Nephron (organoid): ENCODE measurements around the gene CPD.

Source experiments
- H3K27ac Mint-ChIP-seq, 3 experiments: 2 replicates each; pipeline ENCODE4 v1.8.0; 2020; ENCODE audit warnings: mixed read lengths in 3 of 3, mild to moderate bottlenecking in 2 of 3, moderate library complexity in 1 of 3
- H3K27me3 Mint-ChIP-seq: 2 replicates; pipeline ENCODE4 v1.8.0; 2021; ENCODE audit warnings: low read depth, mild to moderate bottlenecking, moderate library complexity, mixed read lengths
- H3K36me3 Mint-ChIP-seq: 2 replicates; pipeline ENCODE4 v1.8.0; 2020; ENCODE audit warnings: low read depth, mixed read lengths
- H3K4me1 Mint-ChIP-seq: 2 replicates; pipeline ENCODE4 v1.8.0; 2020; ENCODE audit warnings: mixed read lengths
- H3K4me3 Mint-ChIP-seq, 3 experiments: 2 replicates each; pipeline ENCODE4 v1.8.0; 2020; ENCODE audit warnings: mild to moderate bottlenecking in 3 of 3, mixed read lengths in 3 of 3, moderate library complexity in 2 of 3
- H3K9me3 Mint-ChIP-seq: 2 replicates; pipeline ENCODE4 v1.8.0; 2020; ENCODE audit warnings: mixed read lengths
- TF ChIP-seq, protein P1 (sequence below), 3 experiments: fragments of 200-600 bp; sonication (generic); IDR thresholded peaks; one replicate each; pipeline ENCODE4 v1.5.0; 2021; ENCODE audit warnings: antibody characterized with exemption in 3 of 3; ENCODE audit not compliant: unreplicated experiment in 3 of 3

Gene CPD

GRCh38 chr17:30377574-30378240, 1.0 kb upstream of the CPD start:
- Mint-ChIP-seq H3K27ac (peak overlapping the region; percentile 89 to 96 (median 90)), H3K4me1 (peaks cover 42% of the 10 kb centered on the region), H3K36me3 (no peaks in the 10 kb centered on the region), H3K9me3 (no peaks in the 10 kb centered on the region), H3K4me3 (peak overlapping the region; percentile 89 to 96 (median 96)), H3K27me3 (no peaks in the 10 kb centered on the region)
- TF ChIP-seq, protein P1, sequence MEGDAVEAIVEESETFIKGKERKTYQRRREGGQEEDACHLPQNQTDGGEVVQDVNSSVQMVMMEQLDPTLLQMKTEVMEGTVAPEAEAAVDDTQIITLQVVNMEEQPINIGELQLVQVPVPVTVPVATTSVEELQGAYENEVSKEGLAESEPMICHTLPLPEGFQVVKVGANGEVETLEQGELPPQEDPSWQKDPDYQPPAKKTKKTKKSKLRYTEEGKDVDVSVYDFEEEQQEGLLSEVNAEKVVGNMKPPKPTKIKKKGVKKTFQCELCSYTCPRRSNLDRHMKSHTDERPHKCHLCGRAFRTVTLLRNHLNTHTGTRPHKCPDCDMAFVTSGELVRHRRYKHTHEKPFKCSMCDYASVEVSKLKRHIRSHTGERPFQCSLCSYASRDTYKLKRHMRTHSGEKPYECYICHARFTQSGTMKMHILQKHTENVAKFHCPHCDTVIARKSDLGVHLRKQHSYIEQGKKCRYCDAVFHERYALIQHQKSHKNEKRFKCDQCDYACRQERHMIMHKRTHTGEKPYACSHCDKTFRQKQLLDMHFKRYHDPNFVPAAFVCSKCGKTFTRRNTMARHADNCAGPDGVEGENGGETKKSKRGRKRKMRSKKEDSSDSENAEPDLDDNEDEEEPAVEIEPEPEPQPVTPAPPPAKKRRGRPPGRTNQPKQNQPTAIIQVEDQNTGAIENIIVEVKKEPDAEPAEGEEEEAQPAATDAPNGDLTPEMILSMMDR (IDR thresholded peaks at IDR 0.05; ENCODE audit: unreplicated experiment in 3 of 3): no peak

- H3K4me3 Mint-ChIP-seq: peak overlapping the region; percentile 89 to 96 (median 96)
- peak overlapping the region; percentile 89 to 96 (median 90) for H3K27ac Mint-ChIP-seq
- TF ChIP-seq, protein P1 (IDR thresholded peaks at IDR 0.05; ENCODE audit: unreplicated experiment in 3 of 3): peak in 1 of 3 experiments; percentile 10
- no peaks in the 10 kb centered on the region for H3K9me3 Mint-ChIP-seq
- no peaks in the 10 kb centered on the region for H3K27me3 Mint-ChIP-seq
- peaks cover 46% of the 10 kb centered on the region for H3K4me1 Mint-ChIP-seq
- H3K36me3 Mint-ChIP-seq: no peaks in the 10 kb centered on the region
Observed at GRCh38 chr17:30378241-30378824, 394 bp upstream of the CPD start.

- no peaks in the 10 kb centered on the region for H3K9me3 Mint-ChIP-seq
- H3K36me3 Mint-ChIP-seq: no peaks in the 10 kb centered on the region
- no peak overlapping the region for H3K27ac Mint-ChIP-seq
- H3K4me1 Mint-ChIP-seq: peaks cover 51% of the 10 kb centered on the region
- H3K4me3 Mint-ChIP-seq: peak overlapping the region; percentile 85 to 96 (median 88)
- TF ChIP-seq, protein P1 (IDR thresholded peaks at IDR 0.05; ENCODE audit: unreplicated experiment in 3 of 3): no peak
- no peaks in the 10 kb centered on the region for H3K27me3 Mint-ChIP-seq
Observed at GRCh38 chr17:30379303-30379902, 676 bp downstream of the CPD start.

- Mint-ChIP-seq H3K36me3 (peaks cover 2% of the 10 kb centered on the region), H3K9me3 (no peaks in the 10 kb centered on the region), H3K4me3 (peak overlapping the region; percentile 85 to 96 (median 88)), H3K4me1 (peaks cover 51% of the 10 kb centered on the region), H3K27me3 (no peaks in the 10 kb centered on the region), H3K27ac (peak overlapping the region in 1 of 3 experiments; percentile 27)
- TF ChIP-seq, protein P1 (IDR thresholded peaks at IDR 0.05; ENCODE audit: unreplicated experiment in 3 of 3): no peak
Observed at GRCh38 chr17:30379903-30380381, 1.2 kb downstream of the CPD start.

GRCh38 chr17:30380643-30381339, 2.1 kb downstream of the CPD start:
- Mint-ChIP-seq H3K27ac (no peak overlapping the region), H3K9me3 (no peaks in the 10 kb centered on the region)

More at GRCh38 chr17:30380643-30381339, 2.1 kb downstream of the CPD start:
- peaks cover 51% of the 10 kb centered on the region for H3K4me1 Mint-ChIP-seq
- TF ChIP-seq, protein P1 (IDR thresholded peaks at IDR 0.05; ENCODE audit: unreplicated experiment in 3 of 3): no peak
- peak overlapping the region; percentile 85 to 96 (median 88) for H3K4me3 Mint-ChIP-seq
- H3K36me3 Mint-ChIP-seq: peaks cover 9% of the 10 kb centered on the region
- H3K27me3 Mint-ChIP-seq: no peaks in the 10 kb centered on the region
